CD14-positive monocyte (primary cell): ENCODE data around the gene SH2D1B. TPM values are rescaled to one million over a fixed set of nuclear protein-coding genes. Genes with fewer than 3 reads are reported as not detected.

Experiments
- DNase-seq, 3 donors: peaks; one replicate each; pipeline ENCODE4 v3.0.0-alpha.2; 2011 to 2022
- H2AFZ ChIP-seq: 2 replicates; pipeline ENCODE4 v1.6.0; 2012; ENCODE audit warnings: mild to moderate bottlenecking, low read depth, low read length, inconsistent platforms; ENCODE audit not compliant: insufficient read depth, poor library complexity, severe bottlenecking
- H3K27ac ChIP-seq, 2 donors: 1 replicate in 1 of 2; 2 replicates in 1 of 2; pipeline ENCODE4 v1.5.1; 2012 to 2013; ENCODE audit warnings: low read length in 2 of 2, control low read depth in 1 of 2, inconsistent platforms in 1 of 2, low read depth in 1 of 2, mild to moderate bottlenecking in 1 of 2
- H3K27me3 ChIP-seq, 2 donors: one replicate each; pipeline versions ENCODE4 v1.6.0 to v1.6.1; 2011 to 2013; ENCODE audit warnings: low read length in 2 of 2; ENCODE audit not compliant: control insufficient read depth in 2 of 2, insufficient read depth in 2 of 2
- H3K36me3 ChIP-seq, 2 donors: replicated peaks in 1 of 2; 1 replicate in 1 of 2; 2 replicates in 1 of 2; pipeline versions ENCODE4 v1.5.1 to v1.6.1; 2012 to 2013; ENCODE audit warnings: low read length in 2 of 2, control low read depth in 1 of 2, inconsistent platforms in 1 of 2, mild to moderate bottlenecking in 1 of 2; ENCODE audit not compliant: insufficient read depth in 2 of 2, control insufficient read depth in 1 of 2
- H3K4me1 ChIP-seq, 2 donors: 1 replicate in 1 of 2; 2 replicates in 1 of 2; pipeline versions ENCODE4 v1.5.1 to v1.6.1; 2012 to 2013; ENCODE audit warnings: low read length in 2 of 2, control low read depth in 1 of 2, inconsistent platforms in 1 of 2, mild to moderate bottlenecking in 1 of 2, moderate library complexity in 1 of 2; ENCODE audit not compliant: insufficient read depth in 2 of 2, control insufficient read depth in 1 of 2
- H3K4me2 ChIP-seq: replicated peaks from 2 replicates; pipeline ENCODE3; 2012; ENCODE audit warnings: low read length, moderate library complexity, mild to moderate bottlenecking; ENCODE audit not compliant: poor library complexity, severe bottlenecking; ENCODE audit errors: extremely low read depth
- H3K4me3 ChIP-seq, 3 experiments: fragments of 200-600 bp in 1 of 3; sonication (generic) in 1 of 3; replicated peaks in 1 of 3; 1 replicate in 2 of 3; 2 replicates in 1 of 3; pipeline ENCODE4 v1.5.1; 2011 to 2013; ENCODE audit warnings: low read length in 3 of 3, mild to moderate bottlenecking in 3 of 3, control low read depth in 2 of 3, low read depth in 2 of 3, inconsistent platforms in 1 of 3, moderate library complexity in 1 of 3
- H3K79me2 ChIP-seq: 2 replicates; pipeline ENCODE4 v1.6.0; 2012; ENCODE audit warnings: mild to moderate bottlenecking, control low read depth, inconsistent platforms, low read length, moderate library complexity; ENCODE audit not compliant: insufficient read depth
- H3K9ac ChIP-seq: 2 replicates; pipeline ENCODE4 v1.6.0; 2017; ENCODE audit warnings: low read length, mild to moderate bottlenecking; ENCODE audit not compliant: insufficient read depth, poor library complexity, severe bottlenecking
- H3K9me3 ChIP-seq, 2 donors: replicated peaks in 1 of 2; 1 replicate in 1 of 2; 2 replicates in 1 of 2; pipeline versions ENCODE4 v1.5.1 to v1.6.1; 2012 to 2013; ENCODE audit warnings: low read length in 2 of 2, control low read depth in 1 of 2; ENCODE audit not compliant: control insufficient read depth in 1 of 2, insufficient read depth in 1 of 2
- H4K20me1 ChIP-seq: 2 replicates; pipeline ENCODE4 v1.6.0; 2012; ENCODE audit warnings: mild to moderate bottlenecking, low read length, control low read depth, moderate library complexity; ENCODE audit not compliant: insufficient read depth
- H3K27ac Mint-ChIP-seq, 7 donors: one replicate each; pipeline ENCODE4 v1.8.0; 2020; ENCODE audit warnings: mild to moderate bottlenecking in 7 of 7, mixed read lengths in 7 of 7, moderate library complexity in 6 of 7, inconsistent platforms in 2 of 7
- H3K27me3 Mint-ChIP-seq, 3 donors: one replicate each; pipeline ENCODE4 v1.8.0; 2021 to 2022; ENCODE audit warnings: low read depth in 3 of 3, mild to moderate bottlenecking in 3 of 3, mixed read lengths in 3 of 3, moderate library complexity in 3 of 3, inconsistent platforms in 1 of 3
- H3K36me3 Mint-ChIP-seq, 2 donors: one replicate each; pipeline ENCODE4 v1.8.0; 2020; ENCODE audit warnings: mixed read lengths in 2 of 2, inconsistent platforms in 1 of 2, mild to moderate bottlenecking in 1 of 2
- H3K4me1 Mint-ChIP-seq: one replicate; pipeline ENCODE4 v1.8.0; 2020; ENCODE audit warnings: mild to moderate bottlenecking, mixed read lengths
- H3K4me3 Mint-ChIP-seq, 2 donors: one replicate each; pipeline ENCODE4 v1.8.0; 2020; ENCODE audit warnings: mild to moderate bottlenecking in 2 of 2, mixed read lengths in 2 of 2, moderate library complexity in 1 of 2
- H3K9me3 Mint-ChIP-seq, 7 donors: one replicate each; pipeline ENCODE4 v1.8.0; 2020 to 2022; ENCODE audit warnings: mixed read lengths in 7 of 7, mild to moderate bottlenecking in 6 of 7, moderate library complexity in 6 of 7, inconsistent platforms in 2 of 7
- CTCF ChIP-seq: fragments of 200-600 bp; IDR thresholded peaks from one replicate; pipeline ENCODE4 v1.8.0; 2022; ENCODE audit warnings: antibody characterized with exemption, mild to moderate bottlenecking
- WGBS: methylation state at CpG from one replicate; pipeline ENCODE4 v1.1.5; 2013; ENCODE audit warnings: missing lambda C conversion rate; ENCODE audit not compliant: insufficient coverage; 5-methylcytosine and 5-hydroxymethylcytosine counted together
- intact Hi-C, 2 donors: fragments of 100-400 bp; cut with micrococcal nuclease; formaldehyde crosslinking; loops; one replicate each; pipeline versions ENCODE4 v1.15.0 to v1.15.1; 2023
- polyA plus RNA-seq, 3 donors: library from polyadenylated mRNA; depleted of rRNA in 1 of 3; unstranded in 2 of 3; stranded (reverse) in 1 of 3; fragments of 300-500 nt in 2 of 3; fragments of >200 nt in 1 of 3; fragmentation: Illumina TruSeq in 2 of 3; gene quantifications; 1 replicate in 2 of 3; 2 replicates in 1 of 3; pipeline ENCODE4 v1.2.3, GENCODE V29; 2012 to 2021

Gene SH2D1B
- polyA plus RNA-seq, 3 donors = 0.88 to 2.9 (median 1.7) TPM

- intact Hi-C loops = no loop called here
- peaks cover 0 to 5% (median 4%) of the 10 kb centered on the region in 3 donors for H3K27me3 Mint-ChIP-seq
- H3K27ac Mint-ChIP-seq = no peak overlapping the region
- H3K4me3 ChIP-seq = no peak overlapping the region
- no peak for DNase-seq
- no peak overlapping the region for H3K4me2 ChIP-seq
- H3K9me3 ChIP-seq = no peaks in the 10 kb centered on the region
- H3K27ac ChIP-seq = no peak overlapping the region
- no peak for TF ChIP-seq CTCF
- WGBS = 97% methylated on average over 4 of the region's 5 CpGs
- no peaks in the 10 kb centered on the region for H3K27me3 ChIP-seq
- no peaks in the 10 kb centered on the region for H4K20me1 ChIP-seq
- H3K4me3 Mint-ChIP-seq = no peak overlapping the region
- no peaks in the 10 kb centered on the region for H3K79me2 ChIP-seq
- H3K4me1 Mint-ChIP-seq = peaks cover 12% of the 10 kb centered on the region
- no peak overlapping the region for H2AFZ ChIP-seq
- no peaks in the 10 kb centered on the region for H3K36me3 ChIP-seq
- H3K4me1 ChIP-seq = no peaks in the 10 kb centered on the region
- H3K9ac ChIP-seq = no peak overlapping the region
- peaks cover 0 to 12% of the 10 kb centered on the region in 2 donors for H3K36me3 Mint-ChIP-seq
- H3K9me3 Mint-ChIP-seq = no peaks in the 10 kb centered on the region
These were observed 50.6 kb downstream of the SH2D1B start for GRCh38 chr1:162361349-162361748.

- Histone ChIP-seq H2AFZ (no peak overlapping the region), H3K9me3 (no peaks in the 10 kb centered on the region), H3K9ac (no peak overlapping the region), H3K27me3 (no peaks in the 10 kb centered on the region), H3K36me3 (no peaks in the 10 kb centered on the region), H4K20me1 (no peaks in the 10 kb centered on the region), H3K4me1 (no peaks in the 10 kb centered on the region), H3K4me2 (no peak overlapping the region), H3K27ac (no peak overlapping the region), H3K4me3 (no peak overlapping the region), H3K79me2 (no peaks in the 10 kb centered on the region)
- no peak for DNase-seq
- Mint-ChIP-seq H3K9me3 (no peaks in the 10 kb centered on the region), H3K36me3 (peaks cover 0 to 12% of the 10 kb centered on the region in 2 donors), H3K4me1 (peaks cover 12% of the 10 kb centered on the region), H3K27me3 (peaks cover 0 to 5% (median 4%) of the 10 kb centered on the region in 3 donors), H3K4me3 (no peak overlapping the region), H3K27ac (no peak overlapping the region)
- TF ChIP-seq CTCF = no peak
- 100% methylated on average over 4 of the region's 4 CpGs for WGBS
- intact Hi-C loops = no loop called here
These were observed 51.1 kb downstream of the SH2D1B start for GRCh38 chr1:162360874-162361260.
